ENCODE results near the gene CRIP2.

CRIP2 gene

GRCh38 chr14:105461903-105462302 is 12.7 kb upstream of the CRIP2 start:
- DNase-seq (ENCODE audit: low read depth in 2 of 2), result no peak

GRCh38 chr14:105464501-105464900 is 10.1 kb upstream of the CRIP2 start:
- no peak for DNase-seq (ENCODE audit: low read depth in 2 of 2)

- DNase-seq (ENCODE audit: low read depth in 2 of 2), result no peak
These were observed 9.2 kb upstream of the CRIP2 start for GRCh38 chr14:105465209-105466031.

- DNase-seq (ENCODE audit: low read depth in 2 of 2), result no peak
These were observed 7.9 kb upstream of the CRIP2 start for GRCh38 chr14:105466531-105467248.

GRCh38 chr14:105467249-105467941 is 7.2 kb upstream of the CRIP2 start:
- DNase-seq (ENCODE audit: low read depth in 2 of 2), result no peak

- no peak for DNase-seq (ENCODE audit: low read depth in 2 of 2)
These were observed 6.6 kb upstream of the CRIP2 start for GRCh38 chr14:105467942-105468471.

GRCh38 chr14:105468621-105469241 is 5.9 kb upstream of the CRIP2 start:
- no peak for DNase-seq (ENCODE audit: low read depth in 2 of 2)

- DNase-seq (ENCODE audit: low read depth in 2 of 2), result no peak
These were observed 4.9 kb upstream of the CRIP2 start for GRCh38 chr14:105469456-105470349.

GRCh38 chr14:105470350-105471296 is 4.0 kb upstream of the CRIP2 start:
- DNase-seq (ENCODE audit: low read depth in 2 of 2), result no peak

- no peak for DNase-seq (ENCODE audit: low read depth in 2 of 2)
These were observed 3.3 kb upstream of the CRIP2 start for GRCh38 chr14:105471297-105471821.

- no peak for DNase-seq (ENCODE audit: low read depth in 2 of 2)
These were observed 2.7 kb upstream of the CRIP2 start for GRCh38 chr14:105471823-105472485.

GRCh38 chr14:105472486-105472991 is 2.1 kb upstream of the CRIP2 start:
- DNase-seq (ENCODE audit: low read depth in 2 of 2), result no peak

GRCh38 chr14:105473033-105473676 is 1.5 kb upstream of the CRIP2 start:
- DNase-seq (ENCODE audit: low read depth in 2 of 2), result no peak

- peak in 1 of 2 donors; percentile 58 for DNase-seq (ENCODE audit: low read depth in 2 of 2)
These were observed 741 bp upstream of the CRIP2 start for GRCh38 chr14:105473677-105474482.

- DNase-seq (ENCODE audit: low read depth in 2 of 2), result no peak
These were observed 862 bp downstream of the CRIP2 start for GRCh38 chr14:105475269-105476096.

GRCh38 chr14:105476097-105476830 is 1.6 kb downstream of the CRIP2 start:
- DNase-seq (ENCODE audit: low read depth in 2 of 2), result no peak

All from stimulated activated CD4-positive, alpha-beta T cell treated with anti-CD3 and anti-CD28 coated beads, Interleukin-1b, Interleukin-23, amount 100 ng/mL, for 4 hours (primary cell).